Epithelial cell of proximal tubule (primary cell): Measurements from ENCODE around the gene ASTN2. TPM values are rescaled to one million over a fixed set of nuclear protein-coding genes. Genes with fewer than 3 reads are reported as not detected.

ENCODE experiments used
- DNase-seq: peaks from one replicate; pipeline ENCODE4 v3.0.0-alpha.2; 2011; ENCODE audit warnings: low read depth
- H3K4me3 ChIP-seq: 2 replicates; pipeline ENCODE4 v1.5.1; 2011; ENCODE audit warnings: low read depth, mild to moderate bottlenecking, low read length
- CTCF ChIP-seq: conservative IDR thresholded peaks from 2 replicates; pipeline ENCODE4 v1.5.1; 2012; ENCODE audit warnings: low read depth, mild to moderate bottlenecking, low read length
- total RNA-seq: library from RNA; depleted of rRNA; stranded (reverse); fragments of >200 nt; gene quantifications from 2 replicates; pipeline ENCODE4 v1.2.3, GENCODE V29; 2015

ASTN2 gene
- total RNA-seq, 1 donor from 2014 or later = 4.4 TPM

- DNase-seq = no peak
- no peak for TF ChIP-seq CTCF
- H3K4me3 ChIP-seq = no peak overlapping the region
These were observed 19.7 kb upstream of the ASTN2 start for GRCh38 chr9:117434566-117434965.

DNA sequence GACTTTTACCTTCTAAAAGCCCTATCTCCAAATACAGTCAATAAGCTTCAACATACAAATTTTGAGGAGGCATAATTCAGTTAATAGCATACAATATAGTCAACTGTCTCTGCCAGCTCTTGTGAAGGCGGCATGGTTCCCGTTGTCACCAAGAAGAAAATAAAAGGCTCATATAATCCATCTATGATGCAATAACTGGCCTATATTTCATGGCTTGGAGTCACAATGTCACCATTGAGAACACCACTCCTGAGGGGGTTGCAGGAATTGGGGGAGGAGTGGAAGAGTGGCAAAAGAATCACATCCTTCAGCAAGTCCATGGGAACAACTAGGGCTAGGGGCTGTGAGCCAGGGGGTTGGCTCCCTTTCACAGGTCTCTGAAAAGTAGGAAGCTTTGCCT is 16.0 kb upstream of the ASTN2 start:
- no peak for TF ChIP-seq CTCF
- no peak for DNase-seq
- H3K4me3 ChIP-seq = no peak overlapping the region

- no peak overlapping the region for H3K4me3 ChIP-seq
- DNase-seq = no peak
- TF ChIP-seq CTCF = no peak
These were observed 12.6 kb upstream of the ASTN2 start for GRCh38 chr9:117427357-117427913.

GRCh38 chr9:117425566-117425965 is 10.7 kb upstream of the ASTN2 start:
- DNase-seq = no peak
- no peak overlapping the region for H3K4me3 ChIP-seq
- no peak for TF ChIP-seq CTCF

- H3K4me3 ChIP-seq = no peak overlapping the region
- no peak for TF ChIP-seq CTCF
- DNase-seq = no peak
These were observed 9.4 kb upstream of the ASTN2 start for GRCh38 chr9:117424291-117424690.

DNA sequence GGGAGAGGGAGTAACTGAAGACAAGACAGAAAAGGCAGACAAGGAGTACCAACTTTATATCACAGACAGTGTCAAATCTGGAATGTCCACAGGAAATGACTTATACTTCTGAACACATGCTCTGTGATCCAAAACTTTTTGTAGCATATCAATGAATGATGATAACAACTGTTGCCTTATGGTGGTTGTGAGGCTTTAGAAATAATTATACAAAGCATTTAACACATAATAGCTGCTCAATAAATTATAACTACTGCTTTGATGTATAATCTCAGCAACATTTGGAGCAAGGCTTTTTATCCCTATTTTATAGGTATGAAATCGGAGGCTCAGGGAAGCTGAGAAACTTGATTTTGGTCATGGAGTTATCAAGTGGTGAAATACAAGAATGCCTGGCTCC is 3.3 kb upstream of the ASTN2 start:
- no peak for DNase-seq
- H3K4me3 ChIP-seq = no peak overlapping the region
- no peak for TF ChIP-seq CTCF

GRCh38 chr9:117416856-117417255 is 2.0 kb upstream of the ASTN2 start:
- no peak overlapping the region for H3K4me3 ChIP-seq
- no peak for TF ChIP-seq CTCF
- no peak for DNase-seq
